DOHH2 (cell line): ENCODE measurements around the gene DOCK9.

Source experiments
- H3F3A ChIP-seq: fragments of 200-600 bp; sonication (generic), shearing (Covaris generic); 2 replicates; pipeline ENCODE4 v1.6.0; 2016; ENCODE audit warnings: antibody characterized with exemption, mild to moderate bottlenecking; ENCODE audit not compliant: control insufficient read depth, insufficient read depth
- H3K27ac ChIP-seq: fragments of 200-600 bp; sonication (generic); 2 replicates; pipeline ENCODE4 v1.5.1; 2014; ENCODE audit warnings: low read depth, mild to moderate bottlenecking, low read length, moderate library complexity
- H3K27me3 ChIP-seq: fragments of 200-600 bp; sonication (generic); 2 replicates; pipeline ENCODE4 v1.6.1; 2014; ENCODE audit warnings: mild to moderate bottlenecking, low read length, mixed read lengths; ENCODE audit not compliant: control insufficient read depth
- H3K36me3 ChIP-seq: fragments of 200-600 bp; sonication (generic); 2 replicates; pipeline ENCODE4 v1.6.1; 2014; ENCODE audit warnings: mild to moderate bottlenecking, low read length, moderate library complexity, mixed read lengths; ENCODE audit not compliant: control insufficient read depth
- H3K4me1 ChIP-seq: fragments of 200-600 bp; sonication (generic); 2 replicates; pipeline ENCODE4 v1.6.1; 2014; ENCODE audit warnings: mild to moderate bottlenecking, low read length, mixed read lengths; ENCODE audit not compliant: control insufficient read depth
- H3K4me2 ChIP-seq: fragments of 200-600 bp; sonication (generic); 2 replicates; pipeline ENCODE4 v1.6.0; 2014; ENCODE audit warnings: mild to moderate bottlenecking, low read length, moderate library complexity
- H3K4me3 ChIP-seq: fragments of 200-600 bp; sonication (generic); 2 replicates; pipeline ENCODE4 v1.5.1; 2014; ENCODE audit warnings: mild to moderate bottlenecking, low read length, mixed read lengths
- H3K79me2 ChIP-seq: fragments of 200-600 bp; sonication (generic); 2 replicates; pipeline ENCODE4 v1.6.1; 2014; ENCODE audit warnings: mild to moderate bottlenecking, low read length, mixed read lengths; ENCODE audit not compliant: control insufficient read depth
- H3K9me2 ChIP-seq: fragments of 200-600 bp; sonication (generic); replicated peaks from 2 replicates; pipeline ENCODE4 v1.6.1; 2014; ENCODE audit warnings: mild to moderate bottlenecking, low read length, mixed read lengths; ENCODE audit not compliant: control insufficient read depth
- H3K9me3 ChIP-seq: fragments of 200-600 bp; sonication (generic); 2 replicates; pipeline ENCODE4 v1.6.1; 2014; ENCODE audit warnings: antibody characterized with exemption, low read length, mixed read lengths; ENCODE audit not compliant: control insufficient read depth, insufficient read depth
- H4K20me1 ChIP-seq: fragments of 200-600 bp; sonication (generic); 2 replicates; pipeline ENCODE4 v1.6.0; 2014; ENCODE audit warnings: low read depth, mild to moderate bottlenecking, antibody characterized with exemption, low read length, moderate library complexity; ENCODE audit not compliant: control insufficient read depth, insufficient read depth
- EZH2phosphoT487 ChIP-seq: fragments of 200-600 bp; sonication (generic); IDR thresholded peaks from 2 replicates; pipeline ENCODE4 v1.6.1; 2017; ENCODE audit warnings: borderline replicate concordance, mild to moderate bottlenecking, antibody characterized with exemption, low read length, moderate library complexity, mixed read lengths
- TF ChIP-seq, protein P1 (sequence below): fragments of 200-600 bp; sonication (generic); IDR thresholded peaks from one replicate; pipeline ENCODE4 v1.5.1; 2014; ENCODE audit warnings: antibody characterized with exemption, mild to moderate bottlenecking, low read depth, low read length; ENCODE audit not compliant: poor library complexity, severe bottlenecking

The DOCK9 gene

DNA sequence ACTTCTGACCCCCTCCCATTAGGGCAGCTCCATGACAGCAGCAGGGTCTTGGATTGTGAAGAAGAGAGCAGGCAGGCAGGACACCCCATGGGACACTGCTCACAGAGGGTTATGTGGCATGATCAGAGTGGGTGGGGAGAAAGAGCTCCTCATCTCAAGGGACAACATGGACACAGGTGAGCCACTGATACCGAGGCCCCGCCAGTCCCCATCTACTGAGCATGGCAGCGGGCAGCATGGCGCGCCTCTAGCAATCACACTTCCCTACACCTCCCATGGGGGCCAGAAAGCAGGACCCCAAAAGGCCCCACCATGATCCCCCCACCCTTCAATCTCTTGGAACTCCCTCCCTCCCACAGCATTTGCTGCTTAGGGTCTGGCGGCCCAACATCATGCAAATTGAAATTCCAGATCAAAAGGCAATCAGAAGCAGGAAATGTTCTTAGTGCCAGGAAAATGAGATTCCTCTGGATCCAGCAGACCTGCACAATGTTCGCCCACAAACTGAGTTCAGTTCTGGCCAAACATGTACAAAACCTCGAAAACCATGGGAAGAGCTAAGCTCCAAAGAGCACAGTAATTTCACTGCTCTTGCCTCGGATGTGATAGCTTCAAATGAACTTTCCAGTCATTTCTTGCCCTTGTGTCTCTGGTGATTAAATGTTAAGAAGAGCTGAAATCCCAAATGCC is 14.8 kb downstream of the DOCK9 start:
- Histone ChIP-seq H3K79me2 (no peaks in the 10 kb centered on the region), H3K9me3 (no peaks in the 10 kb centered on the region)

GRCh38 chr13:98961503-98962105 is 16.3 kb downstream of the DOCK9 start:
- no peaks in the 10 kb centered on the region for H4K20me1 ChIP-seq
- H3K4me1 ChIP-seq = no peaks in the 10 kb centered on the region
- H3K36me3 ChIP-seq = no peaks in the 10 kb centered on the region
- H3F3A ChIP-seq = no peaks in the 10 kb centered on the region
- no peaks in the 10 kb centered on the region for H3K9me2 ChIP-seq
- no peaks in the 10 kb centered on the region for H3K27me3 ChIP-seq
- H3K27ac ChIP-seq = no peak overlapping the region
- H3K4me3 ChIP-seq = no peak overlapping the region
- no peaks in the 10 kb centered on the region for H3K79me2 ChIP-seq
- H3K4me2 ChIP-seq = no peak overlapping the region
- H3K9me3 ChIP-seq = no peaks in the 10 kb centered on the region
- TF ChIP-seq, protein P1, sequence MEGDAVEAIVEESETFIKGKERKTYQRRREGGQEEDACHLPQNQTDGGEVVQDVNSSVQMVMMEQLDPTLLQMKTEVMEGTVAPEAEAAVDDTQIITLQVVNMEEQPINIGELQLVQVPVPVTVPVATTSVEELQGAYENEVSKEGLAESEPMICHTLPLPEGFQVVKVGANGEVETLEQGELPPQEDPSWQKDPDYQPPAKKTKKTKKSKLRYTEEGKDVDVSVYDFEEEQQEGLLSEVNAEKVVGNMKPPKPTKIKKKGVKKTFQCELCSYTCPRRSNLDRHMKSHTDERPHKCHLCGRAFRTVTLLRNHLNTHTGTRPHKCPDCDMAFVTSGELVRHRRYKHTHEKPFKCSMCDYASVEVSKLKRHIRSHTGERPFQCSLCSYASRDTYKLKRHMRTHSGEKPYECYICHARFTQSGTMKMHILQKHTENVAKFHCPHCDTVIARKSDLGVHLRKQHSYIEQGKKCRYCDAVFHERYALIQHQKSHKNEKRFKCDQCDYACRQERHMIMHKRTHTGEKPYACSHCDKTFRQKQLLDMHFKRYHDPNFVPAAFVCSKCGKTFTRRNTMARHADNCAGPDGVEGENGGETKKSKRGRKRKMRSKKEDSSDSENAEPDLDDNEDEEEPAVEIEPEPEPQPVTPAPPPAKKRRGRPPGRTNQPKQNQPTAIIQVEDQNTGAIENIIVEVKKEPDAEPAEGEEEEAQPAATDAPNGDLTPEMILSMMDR = no peak
- TF ChIP-seq EZH2phosphoT487 = no peak

More for the DNA sequence above, 14.8 kb downstream of the DOCK9 start:
- Histone ChIP-seq H3K4me1 (no peaks in the 10 kb centered on the region), H3K27me3 (no peaks in the 10 kb centered on the region), H3K36me3 (no peaks in the 10 kb centered on the region), H3K9me2 (no peaks in the 10 kb centered on the region), H4K20me1 (no peaks in the 10 kb centered on the region), H3K27ac (no peak overlapping the region), H3K4me3 (no peak overlapping the region), H3K4me2 (no peak overlapping the region), H3F3A (no peaks in the 10 kb centered on the region)
- TF ChIP-seq, protein P1 = no peak
- no peak for TF ChIP-seq EZH2phosphoT487

- H3K9me2 ChIP-seq = no peaks in the 10 kb centered on the region
- H3K79me2 ChIP-seq = no peaks in the 10 kb centered on the region
- H3K36me3 ChIP-seq = no peaks in the 10 kb centered on the region
- no peaks in the 10 kb centered on the region for H3K9me3 ChIP-seq
- H3K4me1 ChIP-seq = no peaks in the 10 kb centered on the region
- H3F3A ChIP-seq = no peaks in the 10 kb centered on the region
- no peak overlapping the region for H3K27ac ChIP-seq
- H3K27me3 ChIP-seq = no peaks in the 10 kb centered on the region
- no peak overlapping the region for H3K4me2 ChIP-seq
- no peak overlapping the region for H3K4me3 ChIP-seq
- TF ChIP-seq EZH2phosphoT487 = no peak
- TF ChIP-seq, protein P1 = no peak
- no peaks in the 10 kb centered on the region for H4K20me1 ChIP-seq
These were observed 17.0 kb downstream of the DOCK9 start for GRCh38 chr13:98960606-98961502.
